GM12878 (cell line): ENCODE data around the gene WNT9A.

ENCODE experiments used
- BRCA1 ChIP-seq: IDR thresholded peaks from 2 replicates; pipeline ENCODE4 v1.6.1; 2011; ENCODE audit warnings: low read depth, low read length, improper control_type of control experiment
- JUND ChIP-seq: IDR thresholded peaks from 2 replicates; pipeline ENCODE4 v1.6.1; 2012; ENCODE audit warnings: low read depth, mild to moderate bottlenecking, low read length, improper control_type of control experiment, moderate library complexity
- POLR2AphosphoS5 ChIP-seq: IDR thresholded peaks from 2 replicates; pipeline ENCODE4 v1.6.1; 2011; ENCODE audit warnings: mild to moderate bottlenecking, low read length, inconsistent platforms
- SIN3A ChIP-seq: IDR thresholded peaks from 2 replicates; pipeline ENCODE4 v1.6.1; 2012; ENCODE audit warnings: low read depth, low read length, improper control_type of control experiment
- TF ChIP-seq, protein P1 (sequence below): IDR thresholded peaks from 2 replicates; pipeline ENCODE4 v1.6.1; 2012; ENCODE audit warnings: mild to moderate bottlenecking, low read depth, low read length

DNA sequence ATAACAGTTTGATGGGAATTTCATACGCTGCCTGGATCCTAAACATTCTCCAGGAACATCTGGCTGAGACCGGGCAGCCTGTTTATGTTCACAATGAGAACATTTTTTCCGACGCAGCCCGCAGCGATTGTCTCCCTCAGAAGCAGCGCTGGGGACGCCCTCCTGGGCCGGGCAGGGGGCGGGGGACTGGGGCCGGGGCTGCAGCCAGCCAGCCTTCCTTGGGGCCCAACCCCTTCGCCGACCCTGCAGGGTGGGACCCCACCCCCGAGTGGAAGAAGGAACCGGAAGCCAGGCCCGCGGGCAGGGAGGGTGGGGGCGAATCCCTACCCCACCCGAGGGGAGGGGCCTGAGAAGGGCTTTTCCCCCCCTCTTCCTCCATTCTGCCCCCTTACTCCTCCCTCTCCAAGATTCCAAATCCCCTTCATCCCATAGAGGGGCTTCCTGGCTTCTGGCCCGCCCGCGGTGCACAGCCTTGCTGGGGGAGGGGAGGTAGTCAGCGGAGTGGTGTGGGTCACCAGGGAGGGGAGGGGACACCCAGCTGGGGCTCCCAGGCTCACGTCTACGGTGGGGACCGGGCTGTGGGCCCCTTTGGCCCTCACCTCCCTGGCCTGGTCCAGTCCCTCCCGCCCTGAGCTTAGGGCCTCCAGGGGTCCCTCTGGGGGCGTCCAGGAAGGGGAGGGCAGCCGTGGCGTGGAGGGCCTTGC is 60.6 kb downstream of the WNT9A start:
- TF ChIP-seq, protein P1, sequence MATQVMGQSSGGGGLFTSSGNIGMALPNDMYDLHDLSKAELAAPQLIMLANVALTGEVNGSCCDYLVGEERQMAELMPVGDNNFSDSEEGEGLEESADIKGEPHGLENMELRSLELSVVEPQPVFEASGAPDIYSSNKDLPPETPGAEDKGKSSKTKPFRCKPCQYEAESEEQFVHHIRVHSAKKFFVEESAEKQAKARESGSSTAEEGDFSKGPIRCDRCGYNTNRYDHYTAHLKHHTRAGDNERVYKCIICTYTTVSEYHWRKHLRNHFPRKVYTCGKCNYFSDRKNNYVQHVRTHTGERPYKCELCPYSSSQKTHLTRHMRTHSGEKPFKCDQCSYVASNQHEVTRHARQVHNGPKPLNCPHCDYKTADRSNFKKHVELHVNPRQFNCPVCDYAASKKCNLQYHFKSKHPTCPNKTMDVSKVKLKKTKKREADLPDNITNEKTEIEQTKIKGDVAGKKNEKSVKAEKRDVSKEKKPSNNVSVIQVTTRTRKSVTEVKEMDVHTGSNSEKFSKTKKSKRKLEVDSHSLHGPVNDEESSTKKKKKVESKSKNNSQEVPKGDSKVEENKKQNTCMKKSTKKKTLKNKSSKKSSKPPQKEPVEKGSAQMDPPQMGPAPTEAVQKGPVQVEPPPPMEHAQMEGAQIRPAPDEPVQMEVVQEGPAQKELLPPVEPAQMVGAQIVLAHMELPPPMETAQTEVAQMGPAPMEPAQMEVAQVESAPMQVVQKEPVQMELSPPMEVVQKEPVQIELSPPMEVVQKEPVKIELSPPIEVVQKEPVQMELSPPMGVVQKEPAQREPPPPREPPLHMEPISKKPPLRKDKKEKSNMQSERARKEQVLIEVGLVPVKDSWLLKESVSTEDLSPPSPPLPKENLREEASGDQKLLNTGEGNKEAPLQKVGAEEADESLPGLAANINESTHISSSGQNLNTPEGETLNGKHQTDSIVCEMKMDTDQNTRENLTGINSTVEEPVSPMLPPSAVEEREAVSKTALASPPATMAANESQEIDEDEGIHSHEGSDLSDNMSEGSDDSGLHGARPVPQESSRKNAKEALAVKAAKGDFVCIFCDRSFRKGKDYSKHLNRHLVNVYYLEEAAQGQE: no peak
- TF ChIP-seq POLR2AphosphoS5 (no peak), JUND (no peak), SIN3A (no peak), BRCA1 (no peak)
